DOHH2 (cell line): ENCODE results near the gene LURAP1L.

Experiments
- H3F3A ChIP-seq: fragments of 200-600 bp; sonication (generic), shearing (Covaris generic); 2 replicates; pipeline ENCODE4 v1.6.0; 2016; ENCODE audit warnings: antibody characterized with exemption, mild to moderate bottlenecking; ENCODE audit not compliant: control insufficient read depth, insufficient read depth
- H3K27ac ChIP-seq: fragments of 200-600 bp; sonication (generic); 2 replicates; pipeline ENCODE4 v1.5.1; 2014; ENCODE audit warnings: low read depth, mild to moderate bottlenecking, low read length, moderate library complexity
- H3K27me3 ChIP-seq: fragments of 200-600 bp; sonication (generic); 2 replicates; pipeline ENCODE4 v1.6.1; 2014; ENCODE audit warnings: mild to moderate bottlenecking, low read length, mixed read lengths; ENCODE audit not compliant: control insufficient read depth
- H3K36me3 ChIP-seq: fragments of 200-600 bp; sonication (generic); 2 replicates; pipeline ENCODE4 v1.6.1; 2014; ENCODE audit warnings: mild to moderate bottlenecking, low read length, moderate library complexity, mixed read lengths; ENCODE audit not compliant: control insufficient read depth
- H3K4me1 ChIP-seq: fragments of 200-600 bp; sonication (generic); 2 replicates; pipeline ENCODE4 v1.6.1; 2014; ENCODE audit warnings: mild to moderate bottlenecking, low read length, mixed read lengths; ENCODE audit not compliant: control insufficient read depth
- H3K4me2 ChIP-seq: fragments of 200-600 bp; sonication (generic); 2 replicates; pipeline ENCODE4 v1.6.0; 2014; ENCODE audit warnings: mild to moderate bottlenecking, low read length, moderate library complexity
- H3K4me3 ChIP-seq: fragments of 200-600 bp; sonication (generic); 2 replicates; pipeline ENCODE4 v1.5.1; 2014; ENCODE audit warnings: mild to moderate bottlenecking, low read length, mixed read lengths
- H3K79me2 ChIP-seq: fragments of 200-600 bp; sonication (generic); 2 replicates; pipeline ENCODE4 v1.6.1; 2014; ENCODE audit warnings: mild to moderate bottlenecking, low read length, mixed read lengths; ENCODE audit not compliant: control insufficient read depth
- H3K9me2 ChIP-seq: fragments of 200-600 bp; sonication (generic); replicated peaks from 2 replicates; pipeline ENCODE4 v1.6.1; 2014; ENCODE audit warnings: mild to moderate bottlenecking, low read length, mixed read lengths; ENCODE audit not compliant: control insufficient read depth
- H3K9me3 ChIP-seq: fragments of 200-600 bp; sonication (generic); 2 replicates; pipeline ENCODE4 v1.6.1; 2014; ENCODE audit warnings: antibody characterized with exemption, low read length, mixed read lengths; ENCODE audit not compliant: control insufficient read depth, insufficient read depth
- H4K20me1 ChIP-seq: fragments of 200-600 bp; sonication (generic); 2 replicates; pipeline ENCODE4 v1.6.0; 2014; ENCODE audit warnings: low read depth, mild to moderate bottlenecking, antibody characterized with exemption, low read length, moderate library complexity; ENCODE audit not compliant: control insufficient read depth, insufficient read depth
- EZH2phosphoT487 ChIP-seq: fragments of 200-600 bp; sonication (generic); IDR thresholded peaks from 2 replicates; pipeline ENCODE4 v1.6.1; 2017; ENCODE audit warnings: borderline replicate concordance, mild to moderate bottlenecking, antibody characterized with exemption, low read length, moderate library complexity, mixed read lengths
- TF ChIP-seq, protein P1 (sequence below): fragments of 200-600 bp; sonication (generic); IDR thresholded peaks from one replicate; pipeline ENCODE4 v1.5.1; 2014; ENCODE audit warnings: antibody characterized with exemption, mild to moderate bottlenecking, low read depth, low read length; ENCODE audit not compliant: poor library complexity, severe bottlenecking

The LURAP1L gene

GRCh38 chr9:12764150-12764549, 10.7 kb upstream of the LURAP1L start:
- Histone ChIP-seq H3K9me2 (no peaks in the 10 kb centered on the region), H3K4me3 (no peak overlapping the region), H3K9me3 (no peaks in the 10 kb centered on the region), H3K27me3 (no peaks in the 10 kb centered on the region), H3K27ac (no peak overlapping the region), H3F3A (no peaks in the 10 kb centered on the region), H3K36me3 (no peaks in the 10 kb centered on the region), H3K4me2 (no peak overlapping the region), H3K79me2 (no peaks in the 10 kb centered on the region), H4K20me1 (no peaks in the 10 kb centered on the region), H3K4me1 (no peaks in the 10 kb centered on the region)
- TF ChIP-seq, protein P1, sequence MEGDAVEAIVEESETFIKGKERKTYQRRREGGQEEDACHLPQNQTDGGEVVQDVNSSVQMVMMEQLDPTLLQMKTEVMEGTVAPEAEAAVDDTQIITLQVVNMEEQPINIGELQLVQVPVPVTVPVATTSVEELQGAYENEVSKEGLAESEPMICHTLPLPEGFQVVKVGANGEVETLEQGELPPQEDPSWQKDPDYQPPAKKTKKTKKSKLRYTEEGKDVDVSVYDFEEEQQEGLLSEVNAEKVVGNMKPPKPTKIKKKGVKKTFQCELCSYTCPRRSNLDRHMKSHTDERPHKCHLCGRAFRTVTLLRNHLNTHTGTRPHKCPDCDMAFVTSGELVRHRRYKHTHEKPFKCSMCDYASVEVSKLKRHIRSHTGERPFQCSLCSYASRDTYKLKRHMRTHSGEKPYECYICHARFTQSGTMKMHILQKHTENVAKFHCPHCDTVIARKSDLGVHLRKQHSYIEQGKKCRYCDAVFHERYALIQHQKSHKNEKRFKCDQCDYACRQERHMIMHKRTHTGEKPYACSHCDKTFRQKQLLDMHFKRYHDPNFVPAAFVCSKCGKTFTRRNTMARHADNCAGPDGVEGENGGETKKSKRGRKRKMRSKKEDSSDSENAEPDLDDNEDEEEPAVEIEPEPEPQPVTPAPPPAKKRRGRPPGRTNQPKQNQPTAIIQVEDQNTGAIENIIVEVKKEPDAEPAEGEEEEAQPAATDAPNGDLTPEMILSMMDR = no peak
- TF ChIP-seq EZH2phosphoT487 = no peak

DNA sequence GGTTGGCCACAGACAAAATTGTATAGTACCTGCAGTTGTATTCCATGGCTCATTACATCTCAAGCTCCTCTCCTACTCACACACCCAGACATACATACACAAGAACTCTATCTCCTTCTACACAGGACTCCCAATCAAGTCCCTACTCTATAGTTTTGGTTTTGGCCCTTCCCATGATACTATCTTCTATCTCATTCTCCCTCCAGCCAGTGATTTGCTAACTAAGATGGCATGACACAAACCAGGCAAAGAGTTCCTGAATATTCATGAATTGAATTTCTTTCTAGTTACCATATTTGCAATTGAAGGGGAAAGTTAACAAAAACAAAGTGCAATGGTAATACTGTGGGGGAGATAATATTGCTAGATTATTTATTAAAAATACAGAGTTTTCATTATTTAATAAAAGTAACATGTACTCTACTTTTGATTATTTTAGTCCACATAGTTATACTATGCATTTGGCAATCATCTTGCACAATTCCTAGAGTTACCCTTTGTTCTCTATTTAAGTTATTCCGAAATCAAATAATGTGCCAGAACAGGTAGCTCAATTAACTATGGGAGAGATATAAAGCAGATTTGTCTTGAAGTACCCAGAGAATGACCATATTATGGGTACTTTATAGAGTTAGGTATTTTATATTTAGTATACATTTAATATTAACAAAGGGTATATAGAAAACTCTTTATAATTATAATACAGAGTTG, 9.6 kb upstream of the LURAP1L start:
- Histone ChIP-seq H3K4me1 (no peaks in the 10 kb centered on the region), H3K27me3 (no peaks in the 10 kb centered on the region), H3K4me2 (no peak overlapping the region), H4K20me1 (no peaks in the 10 kb centered on the region), H3K36me3 (no peaks in the 10 kb centered on the region), H3K79me2 (no peaks in the 10 kb centered on the region), H3K4me3 (no peak overlapping the region), H3K9me3 (no peaks in the 10 kb centered on the region), H3F3A (no peaks in the 10 kb centered on the region), H3K27ac (no peak overlapping the region), H3K9me2 (no peaks in the 10 kb centered on the region)
- TF ChIP-seq EZH2phosphoT487 = no peak
- TF ChIP-seq, protein P1 = no peak

GRCh38 chr9:12766357-12766756, 8.5 kb upstream of the LURAP1L start:
- H3K27ac ChIP-seq = no peak overlapping the region
- H3K4me1 ChIP-seq = no peaks in the 10 kb centered on the region
- H4K20me1 ChIP-seq = no peaks in the 10 kb centered on the region
- no peaks in the 10 kb centered on the region for H3F3A ChIP-seq
- no peak for TF ChIP-seq EZH2phosphoT487
- TF ChIP-seq, protein P1 = no peak
- H3K9me2 ChIP-seq = no peaks in the 10 kb centered on the region
- no peak overlapping the region for H3K4me2 ChIP-seq
- no peaks in the 10 kb centered on the region for H3K79me2 ChIP-seq
- no peaks in the 10 kb centered on the region for H3K9me3 ChIP-seq
- no peaks in the 10 kb centered on the region for H3K36me3 ChIP-seq
- no peaks in the 10 kb centered on the region for H3K27me3 ChIP-seq
- H3K4me3 ChIP-seq = no peak overlapping the region
